ENCODE measurements around the gene RABL3. TPM values are rescaled to one million over a fixed set of nuclear protein-coding genes. Genes with fewer than 3 reads are reported as not detected.

Gene RABL3, protein sequence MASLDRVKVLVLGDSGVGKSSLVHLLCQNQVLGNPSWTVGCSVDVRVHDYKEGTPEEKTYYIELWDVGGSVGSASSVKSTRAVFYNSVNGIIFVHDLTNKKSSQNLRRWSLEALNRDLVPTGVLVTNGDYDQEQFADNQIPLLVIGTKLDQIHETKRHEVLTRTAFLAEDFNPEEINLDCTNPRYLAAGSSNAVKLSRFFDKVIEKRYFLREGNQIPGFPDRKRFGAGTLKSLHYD
- total RNA-seq: 17.2 and 17.4 TPM in 2 replicates

DNA sequence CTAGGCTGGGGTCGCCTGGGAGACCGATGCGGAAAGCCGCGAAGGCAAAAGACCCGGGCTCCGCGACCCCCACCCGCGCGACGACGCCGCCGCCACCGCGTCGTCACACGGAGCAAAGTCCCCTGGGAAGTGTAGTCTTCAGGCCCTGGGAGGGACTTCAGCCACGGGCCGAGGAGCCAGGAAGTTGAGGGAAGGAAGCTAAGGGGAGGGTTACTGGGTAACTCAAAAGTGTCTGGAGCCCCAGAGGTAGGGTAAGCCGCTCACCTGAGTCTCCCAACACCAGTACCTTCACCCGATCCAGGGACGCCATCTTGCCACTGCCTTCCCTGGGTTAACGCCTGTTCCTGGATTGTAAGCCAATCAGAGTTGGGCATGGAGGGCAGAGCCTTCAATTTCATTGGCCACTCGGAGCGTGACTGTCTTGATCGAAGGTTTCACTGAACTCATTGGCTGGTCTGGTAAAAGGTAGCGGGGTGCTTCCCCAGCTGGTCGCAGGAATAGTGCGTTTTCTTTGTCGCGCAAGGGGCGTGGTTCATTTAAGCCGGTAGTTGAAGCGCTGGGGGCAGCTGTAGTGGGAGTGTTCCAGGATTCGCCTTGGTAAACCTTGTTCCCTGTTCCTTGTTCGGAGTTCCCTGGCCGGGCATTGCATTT lies at the start of gene RABL3, which contains the start of gene GTF2E1:
Gene RABL3 (minus strand): TSS at position 319 of the 651 bp plus-strand sequence. CDS start 9 bp downstream, at position 310.
Gene GTF2E1 (plus strand): TSS at position 547 of the 651 bp plus-strand sequence. CDS start 7,809 bp downstream, outside the sequence.

DNA sequence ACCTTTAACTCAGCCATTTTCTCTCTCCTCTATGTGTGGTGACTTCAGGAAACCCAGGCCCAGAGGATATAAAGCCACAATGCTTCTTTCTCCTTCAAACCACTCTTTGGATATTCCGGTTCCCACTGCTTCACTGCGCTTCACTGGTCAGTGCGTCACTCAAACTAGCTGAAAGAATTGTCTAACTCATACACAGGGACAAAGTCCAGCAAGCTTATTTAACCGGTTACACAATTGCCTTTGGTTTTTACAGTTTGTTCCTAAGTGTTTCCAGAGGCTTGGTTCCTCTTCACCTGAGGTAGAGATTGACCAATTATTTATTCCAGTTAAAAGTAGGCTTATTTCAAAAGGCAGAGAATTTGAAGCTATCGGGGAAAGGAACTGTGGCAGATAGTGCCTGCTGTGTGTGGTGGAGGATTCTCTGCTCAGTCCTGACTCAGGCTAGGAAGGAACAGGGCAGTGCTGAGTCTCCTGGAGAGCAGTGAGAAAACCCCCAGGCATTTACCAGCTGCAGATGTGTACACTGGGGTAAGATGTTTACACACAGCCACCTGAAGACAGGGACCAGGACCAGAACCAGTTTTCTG lies 60.1 kb downstream of the RABL3 start, which contains the start of gene HGD:
Gene HGD (minus strand): TSS at position 145 of the 587 bp plus-strand sequence. CDS start 128 bp downstream, at position 17.

Other genes with a start within 250 kb of the RABL3 start
- gene NDUFB4, start 146.2 kb downstream of the RABL3 start, total RNA-seq: 19.7 and 27.1 TPM in 2 replicates
- 1.7 and 2.5 TPM in 2 replicates for gene HGD, start 60.3 kb downstream of the RABL3 start, total RNA-seq
- 17.2 and 31.1 TPM in 2 replicates for gene GTF2E1, start 228 bp upstream of the RABL3 start, total RNA-seq
- gene STXBP5L, start 165.7 kb upstream of the RABL3 start, total RNA-seq: under 0.01 TPM in 1 of 2 replicates, not detected in the other

All from regular cardiac myocyte (primary cell).